Subcutaneous abdominal adipose tissue (tissue), 5 donors: ENCODE data around the gene SDC1.
"Not testable (repeated sequence)": the region's sequence is repeated elsewhere in the genome, so short reads cannot be mapped to it uniquely, and the experiment has no call there.

Source experiments
- H3K27ac ChIP-seq: one replicate; pipeline ENCODE4 v1.7.0; 2013; ENCODE audit warnings: low read depth, mild to moderate bottlenecking, inconsistent platforms, low read length, moderate library complexity
- H3K27me3 ChIP-seq, 5 donors: one replicate each; pipeline ENCODE4 v1.7.0; 2013; ENCODE audit warnings: low read length in 5 of 5, inconsistent platforms in 1 of 5; ENCODE audit not compliant: control insufficient read depth in 5 of 5, insufficient read depth in 4 of 5
- H3K36me3 ChIP-seq, 5 donors: one replicate each; pipeline ENCODE4 v1.7.0; 2013; ENCODE audit warnings: low read length in 5 of 5; ENCODE audit not compliant: control insufficient read depth in 5 of 5, insufficient read depth in 5 of 5
- H3K4me1 ChIP-seq, 5 donors: one replicate each; pipeline ENCODE4 v1.7.0; 2013; ENCODE audit warnings: low read length in 5 of 5, mild to moderate bottlenecking in 3 of 5, moderate library complexity in 1 of 5; ENCODE audit not compliant: control insufficient read depth in 5 of 5, insufficient read depth in 5 of 5
- H3K4me3 ChIP-seq, 5 donors: one replicate each; pipeline ENCODE4 v1.7.0; 2013; ENCODE audit warnings: low read length in 5 of 5, low read depth in 1 of 5
- H3K9ac ChIP-seq, 5 donors: one replicate each; pipeline ENCODE4 v1.7.0; 2013; ENCODE audit warnings: low read length in 5 of 5, mild to moderate bottlenecking in 4 of 5, moderate library complexity in 3 of 5
- H3K9me3 ChIP-seq, 5 donors: one replicate each; pipeline ENCODE4 v1.7.0; 2013; ENCODE audit warnings: low read length in 5 of 5; ENCODE audit not compliant: control insufficient read depth in 5 of 5
- donor health status: healthy.
- donor health status: healthy.
- donor health status: healthy.
- donor health status: healthy.
- donor health status: healthy.

The SDC1 gene

GRCh38 chr2:20198796-20199632 is 25.9 kb downstream of the SDC1 start:
- Histone ChIP-seq H3K4me3 (no peak overlapping the region), H3K36me3 (no peaks in the 10 kb centered on the region), H3K9me3 (no peaks in the 10 kb centered on the region), H3K9ac (no peak overlapping the region), H3K4me1 (no peaks in the 10 kb centered on the region), H3K27me3 (peaks cover 0 to 8% (median 2%) of the 10 kb centered on the region in 5 donors), H3K27ac (no peak overlapping the region)

- Histone ChIP-seq H3K9ac (peak overlapping the region in 1 of 5 donors; percentile 1), H3K27ac (no peak overlapping the region), H3K4me3 (no peak overlapping the region), H3K36me3 (no peaks in the 10 kb centered on the region), H3K9me3 (no peaks in the 10 kb centered on the region), H3K27me3 (peaks cover 0 to 8% (median 2%) of the 10 kb centered on the region in 5 donors), H3K4me1 (no peaks in the 10 kb centered on the region)
Measured at GRCh38 chr2:20198001-20198400, 26.9 kb downstream of the SDC1 start.

- no peaks in the 10 kb centered on the region for H3K4me1 ChIP-seq
- H3K36me3 ChIP-seq, result no peaks in the 10 kb centered on the region
- H3K9ac ChIP-seq, result no peak overlapping the region
- H3K9me3 ChIP-seq, result no peaks in the 10 kb centered on the region
- H3K4me3 ChIP-seq, result no peak overlapping the region
- no peak overlapping the region for H3K27ac ChIP-seq
- peaks cover 0 to 8% (median 2%) of the 10 kb centered on the region in 5 donors for H3K27me3 ChIP-seq
Measured at GRCh38 chr2:20197192-20197591, 27.7 kb downstream of the SDC1 start.

- Histone ChIP-seq H3K4me3 (no peak overlapping the region), H3K9me3 (no peaks in the 10 kb centered on the region), H3K27ac (no peak overlapping the region), H3K4me1 (no peaks in the 10 kb centered on the region), H3K36me3 (no peaks in the 10 kb centered on the region), H3K27me3 (peaks cover 0 to 8% (median 2%) of the 10 kb centered on the region in 5 donors), H3K9ac (no peak overlapping the region)
Measured at GRCh38 chr2:20196657-20197161, 28.2 kb downstream of the SDC1 start.

GRCh38 chr2:20196053-20196656 is 28.8 kb downstream of the SDC1 start:
- Histone ChIP-seq H3K27ac (no peak overlapping the region), H3K36me3 (no peaks in the 10 kb centered on the region), H3K9me3 (no peaks in the 10 kb centered on the region), H3K4me3 (no peak overlapping the region), H3K27me3 (peaks cover 0 to 8% (median 2%) of the 10 kb centered on the region in 5 donors), H3K4me1 (no peaks in the 10 kb centered on the region), H3K9ac (no peak overlapping the region)

GRCh38 chr2:20195431-20196033 is 29.4 kb downstream of the SDC1 start:
- H3K9me3 ChIP-seq, result no peaks in the 10 kb centered on the region
- no peak overlapping the region for H3K9ac ChIP-seq
- H3K27me3 ChIP-seq, result peaks cover 0 to 8% (median 2%) of the 10 kb centered on the region in 5 donors
- no peaks in the 10 kb centered on the region for H3K36me3 ChIP-seq
- H3K27ac ChIP-seq, result no peak overlapping the region
- no peak overlapping the region for H3K4me3 ChIP-seq
- no peaks in the 10 kb centered on the region for H3K4me1 ChIP-seq

- not testable (repeated sequence) for H3K4me3 ChIP-seq, H3K27me3 ChIP-seq, H3K27ac ChIP-seq, H3K9ac ChIP-seq, H3K36me3 ChIP-seq, H3K9me3 ChIP-seq, H3K4me1 ChIP-seq
Measured at GRCh38 chr2:20195016-20195411, 29.9 kb downstream of the SDC1 start.

- H3K4me3 ChIP-seq, result no peak overlapping the region
- peaks cover 0 to 3% (median 0%) of the 10 kb centered on the region in 5 donors for H3K4me1 ChIP-seq
- no peak overlapping the region for H3K27ac ChIP-seq
- no peak overlapping the region for H3K9ac ChIP-seq
- peaks cover 0 to 8% (median 4%) of the 10 kb centered on the region in 5 donors for H3K27me3 ChIP-seq
- H3K36me3 ChIP-seq, result no peaks in the 10 kb centered on the region
- H3K9me3 ChIP-seq, result no peaks in the 10 kb centered on the region
Measured at GRCh38 chr2:20194097-20195015, 30.6 kb downstream of the SDC1 start.

GRCh38 chr2:20193185-20193584 is 31.7 kb downstream of the SDC1 start:
- H3K4me3 ChIP-seq, result no peak overlapping the region
- peaks cover 0 to 3% (median 0%) of the 10 kb centered on the region in 5 donors for H3K4me1 ChIP-seq
- no peak overlapping the region for H3K9ac ChIP-seq
- H3K27me3 ChIP-seq, result peaks cover 0 to 6% (median 0%) of the 10 kb centered on the region in 5 donors
- no peaks in the 10 kb centered on the region for H3K9me3 ChIP-seq
- no peak overlapping the region for H3K27ac ChIP-seq
- H3K36me3 ChIP-seq, result no peaks in the 10 kb centered on the region
